Right lobe of liver (tissue), 4 donors: Measurements from ENCODE around the gene PCDHGA3.

Experiments used
- CTCF ChIP-seq, 4 donors: fragments of 200-600 bp in 3 of 4; fragments of 450-650 bp in 1 of 4; IDR thresholded peaks; one replicate each; pipeline versions ENCODE4 v1.5.1 to v1.8.0; 2016 to 2022; ENCODE audit warnings: antibody characterized with exemption in 4 of 4, mild to moderate bottlenecking in 2 of 4
- POLR2A ChIP-seq: fragments of 450-650 bp; IDR thresholded peaks from one replicate; pipeline ENCODE4 v1.6.1; 2017; ENCODE audit warnings: antibody characterized with exemption, mild to moderate bottlenecking
- donor health status: DM: no; HTN: no; CAD: no.
- donor health status: DM: no; HTN: no; CAD: no.
- donor health status: DM: no; HTN: yes; CAD: no.

GRCh38 chr5:141345327-141345726 lies 1.7 kb downstream of the PCDHGA3 start:
- no peak for TF ChIP-seq POLR2A
- no peak for TF ChIP-seq CTCF (IDR thresholded peaks at IDR 0.05)
